Stomach (tissue), 9 donors: ENCODE measurements around the gene MOV10L1. TPM values are rescaled to one million over a fixed set of nuclear protein-coding genes. Genes with fewer than 3 reads are reported as not detected.

Experiments used
- DNase-seq, 2 donors: peaks; one replicate each; pipeline versions ENCODE4 v3.0.0 to v3.0.0-alpha.2; 2013 to 2019
- H3K27ac ChIP-seq, 5 donors: fragments of 200-600 bp in 4 of 5; sonication (generic) in 4 of 5; one replicate each; pipeline ENCODE4 v1.5.1; 2013 to 2019; ENCODE audit warnings: mild to moderate bottlenecking in 1 of 5, moderate library complexity in 1 of 5
- H3K27me3 ChIP-seq, 3 donors: fragments of 200-600 bp; sonication (generic); one replicate each; pipeline ENCODE4 v1.5.1; 2017 to 2019; ENCODE audit warnings: mixed run types in 1 of 3
- H3K36me3 ChIP-seq, 4 donors: fragments of 200-600 bp; sonication (generic); 1 replicate in 3 of 4; 2 replicates in 1 of 4; pipeline ENCODE4 v1.5.1; 2016 to 2019
- H3K4me1 ChIP-seq, 4 donors: fragments of 200-600 bp; sonication (generic); one replicate each; pipeline ENCODE4 v1.5.1; 2016 to 2019
- H3K4me3 ChIP-seq, 4 donors: fragments of 200-600 bp; sonication (generic) in 3 of 4; one replicate each; pipeline ENCODE4 v1.5.1; 2016 to 2019; ENCODE audit warnings: mild to moderate bottlenecking in 1 of 4
- H3K9me3 ChIP-seq, 4 donors: fragments of 200-600 bp; sonication (generic); one replicate each; pipeline ENCODE4 v1.5.1; 2016 to 2019
- EP300 ChIP-seq: sonication (generic); formaldehyde crosslinking; IDR thresholded peaks from one replicate; pipeline ENCODE4 v1.6.1; 2017; ENCODE audit warnings: antibody characterized with exemption
- POLR2A ChIP-seq, 4 donors: fragments of 450-650 bp; IDR thresholded peaks; one replicate each; pipeline ENCODE4 v1.6.1; 2016; ENCODE audit warnings: antibody characterized with exemption in 4 of 4, control low read depth in 2 of 4, mild to moderate bottlenecking in 1 of 4, moderate library complexity in 1 of 4
- POLR2AphosphoS5 ChIP-seq, 3 donors: sonication (generic); formaldehyde crosslinking; IDR thresholded peaks; one replicate each; pipeline ENCODE4 v1.6.1; 2016; ENCODE audit warnings: antibody characterized with exemption in 3 of 3
- WGBS, 5 donors: extraction: QIAGEN DNeasy Blood & Tissue Kit in 3 of 5; methylation state at CpG; one replicate each; pipeline versions ENCODE4 v1.1.5 to v1.1.7; 2013 to 2018; 5-methylcytosine and 5-hydroxymethylcytosine counted together
- intact Hi-C: fragments of 100-400 bp; cut with DNase I; formaldehyde crosslinking; loops from one replicate; pipeline ENCODE4 v1.15.1; 2023; ENCODE audit warnings: low total_unique reads
- polyA plus RNA-seq, 3 donors: library from polyadenylated mRNA; stranded (reverse); fragments of 200-250 nt; gene quantifications; one replicate each; pipeline ENCODE4 v1.2.3, GENCODE V29; 2013
- total RNA-seq, 5 donors: library from RNA; depleted of rRNA; stranded (reverse); fragments of >200 nt; gene quantifications; one replicate each; pipeline versions ENCODE4 v1.1.0 to v1.2.3, GENCODE V29; 2014 to 2016
- TF ChIP-seq, protein P1 (sequence below), 7 experiments: fragments of 450-650 bp in 4 of 7; fragments of 200-600 bp in 3 of 7; sonication (generic) in 3 of 7; IDR thresholded peaks; one replicate each; pipeline ENCODE4 v1.5.1; 2016 to 2019; ENCODE audit warnings: antibody characterized with exemption in 7 of 7, control low read depth in 2 of 7, mild to moderate bottlenecking in 1 of 7
- donor health status: healthy with polysubstance abuse.
- donor health status: Bipolar disorder and iron deficiency.
- donor health status: healthy.

MOV10L1 gene
- total and polyA plus RNA-seq, 8 donors, result 0.12 to 2.8 (median 0.46) TPM; not detected in 3

DNA sequence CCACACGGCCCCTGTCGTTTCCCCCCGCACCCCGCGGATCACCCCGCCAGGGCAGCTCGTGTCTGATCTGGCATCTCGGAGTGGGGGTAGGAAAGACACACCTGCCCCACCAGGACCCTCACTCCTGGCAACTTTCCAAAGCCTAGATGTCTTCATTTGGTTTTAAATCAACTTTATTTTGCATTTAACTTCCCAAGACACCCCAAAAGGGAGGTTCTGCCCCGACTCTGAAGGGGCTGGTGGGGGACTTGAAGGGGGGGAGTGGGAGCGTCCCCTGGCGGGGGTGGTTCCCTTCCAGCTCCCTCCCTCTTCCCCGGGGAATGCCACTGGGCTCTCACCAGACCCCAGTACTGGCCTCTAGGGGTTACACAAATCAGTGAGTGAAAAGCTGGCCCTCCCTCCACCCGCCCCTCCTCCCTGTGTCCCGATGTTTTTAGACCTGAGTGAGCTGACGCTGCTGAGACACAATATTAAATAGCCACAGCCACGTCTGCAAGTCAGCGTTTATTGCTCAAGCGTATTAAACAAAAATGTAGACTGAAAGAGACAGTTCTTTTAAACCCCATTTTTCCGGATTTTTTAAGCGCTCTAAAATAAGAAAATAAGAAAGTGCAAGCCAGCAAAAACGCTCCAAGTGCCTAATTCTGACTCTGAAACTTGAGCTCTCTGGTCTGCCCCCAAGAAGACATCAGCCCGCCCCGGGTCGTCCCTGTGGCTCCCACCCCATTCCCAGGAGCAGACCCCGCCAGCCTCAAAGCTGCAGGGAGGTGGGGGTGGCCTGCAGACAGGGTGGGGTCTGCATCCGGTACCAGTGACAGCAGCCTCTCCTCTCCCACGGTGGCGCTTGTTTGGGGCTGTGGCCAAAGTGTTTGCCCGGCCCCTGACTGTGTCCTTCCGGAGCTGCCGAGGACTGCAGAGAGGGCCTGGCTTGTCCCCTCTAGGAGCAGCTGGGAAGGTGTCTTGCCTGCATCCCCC, 30.6 kb upstream of the MOV10L1 start:
- intact Hi-C loops, result no loop called here
- Histone ChIP-seq H3K27me3 (peaks cover 8 to 85% (median 31%) of the 10 kb centered on the region in 3 donors), H3K27ac (no peak overlapping the region), H3K36me3 (no peaks in the 10 kb centered on the region), H3K4me1 (peaks cover 7 to 21% (median 17%) of the 10 kb centered on the region in 4 donors), H3K9me3 (peaks cover 0 to 2% (median under 1%) of the 10 kb centered on the region in 4 donors), H3K4me3 (peak overlapping the region in 2 of 4 donors; percentile 25 to 38)
- 14 to 20% (median 19%) methylated on average over 26 to 31 of the region's 31 CpGs for WGBS, 5 donors
- peak in 1 of 2 donors; percentile 73 for DNase-seq
- TF ChIP-seq POLR2AphosphoS5 (IDR thresholded peaks at IDR 0.05) (no peak), POLR2A (IDR thresholded peaks at IDR 0.05) (no peak), EP300 (no peak)
- TF ChIP-seq, protein P1, sequence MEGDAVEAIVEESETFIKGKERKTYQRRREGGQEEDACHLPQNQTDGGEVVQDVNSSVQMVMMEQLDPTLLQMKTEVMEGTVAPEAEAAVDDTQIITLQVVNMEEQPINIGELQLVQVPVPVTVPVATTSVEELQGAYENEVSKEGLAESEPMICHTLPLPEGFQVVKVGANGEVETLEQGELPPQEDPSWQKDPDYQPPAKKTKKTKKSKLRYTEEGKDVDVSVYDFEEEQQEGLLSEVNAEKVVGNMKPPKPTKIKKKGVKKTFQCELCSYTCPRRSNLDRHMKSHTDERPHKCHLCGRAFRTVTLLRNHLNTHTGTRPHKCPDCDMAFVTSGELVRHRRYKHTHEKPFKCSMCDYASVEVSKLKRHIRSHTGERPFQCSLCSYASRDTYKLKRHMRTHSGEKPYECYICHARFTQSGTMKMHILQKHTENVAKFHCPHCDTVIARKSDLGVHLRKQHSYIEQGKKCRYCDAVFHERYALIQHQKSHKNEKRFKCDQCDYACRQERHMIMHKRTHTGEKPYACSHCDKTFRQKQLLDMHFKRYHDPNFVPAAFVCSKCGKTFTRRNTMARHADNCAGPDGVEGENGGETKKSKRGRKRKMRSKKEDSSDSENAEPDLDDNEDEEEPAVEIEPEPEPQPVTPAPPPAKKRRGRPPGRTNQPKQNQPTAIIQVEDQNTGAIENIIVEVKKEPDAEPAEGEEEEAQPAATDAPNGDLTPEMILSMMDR (IDR thresholded peaks at IDR 0.05), result no peak

DNA sequence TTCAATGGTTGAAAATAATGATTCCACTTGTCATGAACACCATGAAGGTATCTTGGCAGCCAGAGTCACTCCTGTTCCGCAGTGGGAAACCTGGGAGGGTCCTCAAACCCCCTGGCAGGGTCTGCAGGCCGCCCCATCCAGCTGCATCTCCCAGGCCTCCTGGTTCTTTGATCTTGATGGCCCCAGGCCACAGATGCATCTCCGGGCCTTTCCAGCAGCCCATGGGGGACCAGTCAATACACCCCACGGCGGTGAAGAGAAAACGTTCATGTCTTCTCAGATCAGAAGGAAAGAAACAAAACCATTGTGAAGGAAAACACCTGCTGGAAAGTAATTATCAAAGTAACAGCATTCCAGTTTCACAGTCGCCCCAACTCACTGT, 29.9 kb upstream of the MOV10L1 start:
- no peak overlapping the region for H3K4me3 ChIP-seq
- intact Hi-C loops, result no loop called here
- TF ChIP-seq, protein P1 (IDR thresholded peaks at IDR 0.05), result no peak
- TF ChIP-seq POLR2A (IDR thresholded peaks at IDR 0.05), result no peak
- TF ChIP-seq POLR2AphosphoS5 (IDR thresholded peaks at IDR 0.05), result no peak
- no peak for TF ChIP-seq EP300
- H3K4me1 ChIP-seq, result peaks cover 7 to 21% (median 17%) of the 10 kb centered on the region in 4 donors
- no peak for DNase-seq
- peaks cover 8 to 84% (median 31%) of the 10 kb centered on the region in 3 donors for H3K27me3 ChIP-seq
- H3K36me3 ChIP-seq, result no peaks in the 10 kb centered on the region
- no peak overlapping the region for H3K27ac ChIP-seq
- no peaks in the 10 kb centered on the region for H3K9me3 ChIP-seq
- 75 to 82% (median 79%) methylated on average over 7 of the region's 7 CpGs for WGBS, 5 donors

DNA sequence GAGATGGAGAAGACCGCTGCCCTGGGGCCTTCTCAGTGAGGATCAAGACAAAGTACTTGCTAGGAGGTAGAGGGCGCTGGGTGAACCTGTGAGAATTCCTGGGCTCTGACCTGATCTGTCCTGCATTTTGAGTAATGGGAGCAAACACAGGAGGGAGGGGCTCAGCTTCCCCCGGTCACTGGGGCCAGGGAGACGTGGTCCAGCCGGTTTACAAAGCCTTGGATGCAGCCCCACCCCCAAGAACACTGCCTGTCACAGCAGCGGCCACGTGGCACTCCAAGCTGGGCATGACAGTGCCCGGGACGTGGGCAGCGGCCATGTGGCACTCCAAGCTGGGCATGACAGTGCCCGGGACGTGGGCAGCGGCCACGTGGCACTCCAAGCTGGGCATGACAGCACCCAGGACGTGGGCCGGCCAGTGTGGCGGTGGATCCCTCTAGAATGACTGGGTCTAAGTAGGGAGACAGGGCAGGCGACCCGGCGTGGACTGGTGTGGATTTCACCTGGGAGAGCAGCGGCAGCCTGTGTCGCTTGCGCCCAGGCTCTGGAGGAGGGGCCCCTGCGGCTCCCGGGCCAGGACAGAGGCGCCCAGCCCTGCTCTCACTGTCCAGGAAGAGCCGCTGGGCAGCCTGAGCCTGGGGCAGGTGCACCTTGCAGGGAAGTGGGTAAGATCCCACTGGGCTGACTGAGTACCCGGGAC, 29.2 kb upstream of the MOV10L1 start:
- WGBS, 5 donors, result 34 to 51% (median 39%) methylated on average over 27 to 28 of the region's 28 CpGs
- H3K4me3 ChIP-seq, result no peak overlapping the region
- H3K9me3 ChIP-seq, result no peaks in the 10 kb centered on the region
- peaks cover 8 to 86% (median 31%) of the 10 kb centered on the region in 3 donors for H3K27me3 ChIP-seq
- DNase-seq, result peak in 1 of 2 donors; percentile 81
- TF ChIP-seq EP300 (no peak), POLR2A (IDR thresholded peaks at IDR 0.05) (no peak), POLR2AphosphoS5 (IDR thresholded peaks at IDR 0.05) (no peak)
- TF ChIP-seq, protein P1 (IDR thresholded peaks at IDR 0.05), result no peak
- no peak overlapping the region for H3K27ac ChIP-seq
- intact Hi-C loops, result no loop called here
- peaks cover 7 to 21% (median 17%) of the 10 kb centered on the region in 4 donors for H3K4me1 ChIP-seq
- no peaks in the 10 kb centered on the region for H3K36me3 ChIP-seq

DNA sequence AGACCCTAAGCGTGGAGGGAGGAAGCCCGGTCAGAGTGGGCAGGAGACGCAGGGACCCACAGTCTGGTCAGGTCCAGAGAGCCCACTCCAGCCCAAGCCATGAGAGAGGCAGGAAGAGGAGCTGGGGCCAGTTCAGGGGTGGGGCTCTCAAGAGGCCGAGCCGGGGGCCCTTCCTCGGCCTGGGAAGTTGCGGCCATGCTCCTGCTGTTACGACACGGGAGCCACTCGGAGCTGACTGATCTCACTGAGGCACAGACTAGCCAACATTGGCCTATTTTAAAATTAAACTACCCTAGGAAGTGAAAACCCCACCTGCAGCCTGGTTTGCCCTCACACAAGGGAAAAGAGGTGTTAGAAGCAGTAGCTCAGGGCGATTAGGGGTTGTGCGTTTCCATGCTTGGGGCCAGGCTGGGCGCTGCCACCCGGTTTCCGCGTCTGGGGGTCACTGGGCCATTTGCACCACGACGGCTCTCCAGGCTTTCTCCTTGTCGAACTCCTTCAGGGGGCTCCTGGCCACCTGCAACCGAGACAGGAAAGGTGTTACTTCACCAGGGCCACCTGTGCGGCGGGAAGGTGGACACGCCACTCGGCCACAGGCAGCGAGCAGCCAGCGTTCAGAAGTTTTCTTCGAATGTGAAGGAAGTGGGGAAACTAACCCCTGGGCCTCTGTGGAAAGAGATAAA, 28.5 kb upstream of the MOV10L1 start:
- H3K9me3 ChIP-seq, result no peaks in the 10 kb centered on the region
- DNase-seq, result no peak
- intact Hi-C loops, result no loop called here
- peaks cover 8 to 81% (median 31%) of the 10 kb centered on the region in 3 donors for H3K27me3 ChIP-seq
- H3K27ac ChIP-seq, result no peak overlapping the region
- TF ChIP-seq POLR2A (IDR thresholded peaks at IDR 0.05) (no peak), POLR2AphosphoS5 (IDR thresholded peaks at IDR 0.05) (no peak), EP300 (no peak)
- TF ChIP-seq, protein P1 (IDR thresholded peaks at IDR 0.05), result no peak
- H3K36me3 ChIP-seq, result no peaks in the 10 kb centered on the region
- 60 to 85% (median 68%) methylated on average over 26 to 27 of the region's 27 CpGs for WGBS, 5 donors
- H3K4me1 ChIP-seq, result peaks cover 7 to 21% (median 17%) of the 10 kb centered on the region in 4 donors
- H3K4me3 ChIP-seq, result no peak overlapping the region
